ENCODE data around the gene GPT2.

GPT2 gene

GRCh38 chr16:46886764-46887523, 2.8 kb downstream of the GPT2 start:
- H3K4me1 Mint-ChIP-seq = peaks cover 62% of the 10 kb centered on the region
- peaks cover 12% of the 10 kb centered on the region for H3K36me3 Mint-ChIP-seq (ENCODE audit: low read depth)
- H3K27me3 Mint-ChIP-seq (ENCODE audit: low read depth, poor library complexity) = peaks cover 11% of the 10 kb centered on the region
- DNase-seq = no peak
- peak overlapping the region; percentile 55 for H3K27ac Mint-ChIP-seq
- peak overlapping the region; percentile 92 for H3K4me3 Mint-ChIP-seq
- no peak for TF ChIP-seq CTCF (IDR thresholded peaks at IDR 0.05)
- H3K9me3 Mint-ChIP-seq = no peaks in the 10 kb centered on the region

GRCh38 chr16:46887524-46887854, 3.3 kb downstream of the GPT2 start:
- peaks cover 8% of the 10 kb centered on the region for H3K27me3 Mint-ChIP-seq (ENCODE audit: low read depth, poor library complexity)
- peaks cover 57% of the 10 kb centered on the region for H3K4me1 Mint-ChIP-seq
- no peak for TF ChIP-seq CTCF (IDR thresholded peaks at IDR 0.05)
- H3K27ac Mint-ChIP-seq = no peak overlapping the region
- DNase-seq = no peak
- peaks cover 18% of the 10 kb centered on the region for H3K36me3 Mint-ChIP-seq (ENCODE audit: low read depth)
- H3K9me3 Mint-ChIP-seq = peaks cover 5% of the 10 kb centered on the region
- no peak overlapping the region for H3K4me3 Mint-ChIP-seq

DNA sequence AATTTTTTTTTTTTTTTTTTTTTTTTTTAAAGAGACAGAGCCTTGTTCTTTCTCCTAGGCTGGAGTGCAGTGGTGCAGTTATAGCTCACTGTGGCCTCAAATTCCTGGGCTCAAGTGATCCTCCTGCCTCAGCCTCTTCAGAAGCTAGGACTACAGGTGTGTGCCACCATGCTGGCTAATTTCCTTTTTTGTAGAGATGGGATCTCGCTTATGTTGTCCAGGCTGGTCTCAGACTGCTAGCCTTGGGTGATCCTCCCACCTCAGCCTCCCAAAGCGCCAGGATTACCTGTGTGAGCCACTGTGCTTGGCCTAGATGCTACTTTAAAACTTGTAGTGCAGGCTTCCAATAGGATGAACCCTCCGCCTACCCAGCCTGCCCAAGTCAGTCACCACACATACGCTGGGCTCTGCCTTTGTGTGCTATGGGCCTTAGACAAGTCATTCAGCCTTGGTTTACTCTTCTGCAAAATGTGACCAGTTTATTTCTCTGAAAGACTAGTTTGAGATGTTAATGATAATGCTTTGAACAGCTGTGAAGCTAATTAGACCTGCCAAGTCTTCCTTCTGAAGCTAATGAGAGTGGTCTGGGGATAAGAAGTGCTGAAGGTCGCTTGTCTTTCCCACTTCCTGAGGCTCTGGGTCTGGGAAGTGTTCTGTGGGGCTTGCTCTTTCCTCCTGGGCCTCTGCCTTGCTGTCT, 5.2 kb downstream of the GPT2 start:
- peaks cover 57% of the 10 kb centered on the region for H3K4me1 Mint-ChIP-seq

DNA sequence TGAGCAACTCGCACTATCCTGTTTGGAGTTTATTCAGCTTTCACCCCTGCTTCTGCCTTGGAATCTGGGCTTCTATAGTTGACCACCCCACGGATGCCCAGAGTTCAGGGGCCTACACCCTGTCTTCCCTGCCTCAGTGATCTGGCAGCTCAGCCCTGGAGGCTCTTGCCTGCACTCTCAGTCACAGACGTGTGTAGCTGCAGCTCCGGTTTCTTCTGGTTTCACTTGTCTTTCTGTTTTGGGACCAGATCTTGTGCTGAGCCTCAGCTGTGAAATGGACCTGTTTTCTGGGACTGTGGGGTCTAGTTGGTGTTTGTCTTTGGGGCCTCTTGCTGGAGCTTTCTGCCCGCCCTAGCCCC, 5.8 kb downstream of the GPT2 start:
- Mint-ChIP-seq H3K9me3 (peaks cover 5% of the 10 kb centered on the region), H3K27me3 (ENCODE audit: low read depth, poor library complexity) (no peaks in the 10 kb centered on the region), H3K27ac (peak overlapping the region; percentile 90), H3K4me1 (peaks cover 56% of the 10 kb centered on the region), H3K36me3 (ENCODE audit: low read depth) (peaks cover 29% of the 10 kb centered on the region), H3K4me3 (peak overlapping the region; percentile 24)
- DNase-seq = no peak
- TF ChIP-seq CTCF (IDR thresholded peaks at IDR 0.05) = no peak

More for the DNA sequence above, 5.2 kb downstream of the GPT2 start:
- no peak for DNase-seq
- peak overlapping the region; percentile 90 for H3K27ac Mint-ChIP-seq
- no peak for TF ChIP-seq CTCF (IDR thresholded peaks at IDR 0.05)
- H3K27me3 Mint-ChIP-seq (ENCODE audit: low read depth, poor library complexity) = no peaks in the 10 kb centered on the region
- peaks cover 29% of the 10 kb centered on the region for H3K36me3 Mint-ChIP-seq (ENCODE audit: low read depth)
- peaks cover 5% of the 10 kb centered on the region for H3K9me3 Mint-ChIP-seq
- no peak overlapping the region for H3K4me3 Mint-ChIP-seq

- Mint-ChIP-seq H3K4me1 (peaks cover 51% of the 10 kb centered on the region), H3K27ac (no peak overlapping the region), H3K4me3 (no peak overlapping the region), H3K9me3 (peaks cover 5% of the 10 kb centered on the region), H3K36me3 (ENCODE audit: low read depth) (peaks cover 38% of the 10 kb centered on the region), H3K27me3 (ENCODE audit: low read depth, poor library complexity) (no peaks in the 10 kb centered on the region)
- DNase-seq = no peak
- TF ChIP-seq CTCF (IDR thresholded peaks at IDR 0.05) = no peak
These were observed 7.7 kb downstream of the GPT2 start for GRCh38 chr16:46891910-46892309.

Measured in nephron progenitor cell (in vitro differentiated cells).